SK-N-MC (cell line): ENCODE measurements around the gene TTLL7.

Experiments used
- EZH2 ChIP-seq: fragments of 200-600 bp; sonication (generic); IDR thresholded peaks from one replicate; pipeline ENCODE4 v1.6.1; 2017; ENCODE audit warnings: antibody characterized with exemption
- POLR2AphosphoS5 ChIP-seq: IDR thresholded peaks from 2 replicates; pipeline ENCODE4 v1.6.1; 2012; ENCODE audit warnings: mild to moderate bottlenecking, low read depth, low read length, borderline replicate concordance

DNA sequence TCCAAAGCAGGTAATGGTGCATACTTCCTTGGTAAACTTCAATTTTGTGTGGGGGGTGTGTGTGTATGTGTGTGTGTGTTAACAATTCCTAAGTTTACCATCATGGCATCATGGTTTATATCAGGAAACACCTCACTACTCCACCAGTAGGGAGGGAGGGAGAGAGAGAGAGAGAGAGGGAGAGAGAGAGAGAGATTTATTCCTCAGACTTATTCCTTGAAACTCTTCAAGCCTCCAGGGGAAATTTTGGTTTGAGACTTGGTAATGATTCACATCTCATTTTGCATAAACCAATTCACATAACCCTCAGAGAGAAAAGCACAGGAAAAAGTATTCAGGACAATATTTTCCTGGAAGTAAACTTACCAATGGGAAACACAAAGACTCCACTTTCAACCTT lies 115.0 kb downstream of the TTLL7 start:
- TF ChIP-seq EZH2 (no peak), POLR2AphosphoS5 (no peak)
